Right lobe of liver (tissue), 4 donors: ENCODE data around the gene DLG5.

ENCODE experiments used
- POLR2A ChIP-seq: fragments of 450-650 bp; IDR thresholded peaks from one replicate; pipeline ENCODE4 v1.6.1; 2017; ENCODE audit warnings: antibody characterized with exemption, mild to moderate bottlenecking
- TF ChIP-seq, protein P1 (sequence below), 4 donors: fragments of 200-600 bp in 3 of 4; fragments of 450-650 bp in 1 of 4; IDR thresholded peaks; one replicate each; pipeline versions ENCODE4 v1.5.1 to v1.8.0; 2016 to 2022; ENCODE audit warnings: antibody characterized with exemption in 4 of 4, mild to moderate bottlenecking in 2 of 4
- donor health status: DM: no; HTN: no; CAD: no.
- donor health status: DM: no; HTN: no; CAD: no.
- donor health status: DM: no; HTN: yes; CAD: no.

DNA sequence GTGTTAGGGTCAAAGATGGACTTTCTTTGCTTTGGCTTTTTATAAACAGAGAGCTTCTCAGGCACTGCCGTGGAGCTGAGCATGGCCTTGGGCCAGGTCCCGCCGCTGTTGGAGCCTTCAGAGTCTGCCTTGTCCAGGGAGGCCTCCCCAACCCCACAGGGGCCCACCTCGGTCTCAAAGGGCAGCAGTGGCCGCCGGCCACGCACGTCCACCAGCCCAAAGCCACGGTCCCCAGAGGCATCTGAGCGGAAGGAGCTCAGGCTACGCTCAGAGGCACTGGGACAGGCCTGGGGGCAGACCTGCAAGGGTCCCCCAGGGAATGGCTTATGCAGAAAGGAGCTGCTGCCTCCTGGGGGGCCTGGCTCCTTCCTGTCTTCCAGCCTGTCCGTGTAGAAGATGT lies 105.0 kb downstream of the DLG5 start:
- TF ChIP-seq, protein P1, sequence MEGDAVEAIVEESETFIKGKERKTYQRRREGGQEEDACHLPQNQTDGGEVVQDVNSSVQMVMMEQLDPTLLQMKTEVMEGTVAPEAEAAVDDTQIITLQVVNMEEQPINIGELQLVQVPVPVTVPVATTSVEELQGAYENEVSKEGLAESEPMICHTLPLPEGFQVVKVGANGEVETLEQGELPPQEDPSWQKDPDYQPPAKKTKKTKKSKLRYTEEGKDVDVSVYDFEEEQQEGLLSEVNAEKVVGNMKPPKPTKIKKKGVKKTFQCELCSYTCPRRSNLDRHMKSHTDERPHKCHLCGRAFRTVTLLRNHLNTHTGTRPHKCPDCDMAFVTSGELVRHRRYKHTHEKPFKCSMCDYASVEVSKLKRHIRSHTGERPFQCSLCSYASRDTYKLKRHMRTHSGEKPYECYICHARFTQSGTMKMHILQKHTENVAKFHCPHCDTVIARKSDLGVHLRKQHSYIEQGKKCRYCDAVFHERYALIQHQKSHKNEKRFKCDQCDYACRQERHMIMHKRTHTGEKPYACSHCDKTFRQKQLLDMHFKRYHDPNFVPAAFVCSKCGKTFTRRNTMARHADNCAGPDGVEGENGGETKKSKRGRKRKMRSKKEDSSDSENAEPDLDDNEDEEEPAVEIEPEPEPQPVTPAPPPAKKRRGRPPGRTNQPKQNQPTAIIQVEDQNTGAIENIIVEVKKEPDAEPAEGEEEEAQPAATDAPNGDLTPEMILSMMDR (IDR thresholded peaks at IDR 0.05) = no peak
- no peak for TF ChIP-seq POLR2A
